Measurements from ENCODE around the gene ALDOA.

The ALDOA gene

GRCh38 chr16:30046588-30046987 lies 19.0 kb upstream of the ALDOA start:
- Histone ChIP-seq H3K4me3 (replicated peaks; ENCODE audit: insufficient read depth, low read length) (no peak overlapping the region), H3K27ac (replicated peaks) (no peak overlapping the region)

GRCh38 chr16:30049871-30050270 lies 15.7 kb upstream of the ALDOA start:
- Histone ChIP-seq H3K27ac (replicated peaks) (no peak overlapping the region), H3K4me3 (replicated peaks; ENCODE audit: insufficient read depth, low read length) (no peak overlapping the region), H3K27me3 (ENCODE audit: insufficient read depth, poor library complexity, severe bottlenecking) (no peaks in the 10 kb centered on the region)
- no peak for TF ChIP-seq CTCF (IDR thresholded peaks at IDR 0.05; ENCODE audit: insufficient read depth, low read length)
- no peak for TF ChIP-seq GABPA (IDR thresholded peaks at IDR 0.05; ENCODE audit: low read depth)
- TF ChIP-seq POLR2AphosphoS5 (IDR thresholded peaks at IDR 0.05; ENCODE audit: low read depth): no peak
- TF ChIP-seq REST (IDR thresholded peaks at IDR 0.05; ENCODE audit: insufficient replicate concordance, low read depth): no peak
- TF ChIP-seq SPI1 (IDR thresholded peaks at IDR 0.05; ENCODE audit: borderline replicate concordance, low read depth): no peak
- no peak for DNase-seq (ENCODE audit: low read depth in 1 of 2, low spot score in 1 of 2)

More at GRCh38 chr16:30046588-30046987, 19.0 kb upstream of the ALDOA start:
- TF ChIP-seq POLR2AphosphoS5 (IDR thresholded peaks at IDR 0.05; ENCODE audit: low read depth) (no peak), SPI1 (IDR thresholded peaks at IDR 0.05; ENCODE audit: borderline replicate concordance, low read depth) (no peak), CTCF (IDR thresholded peaks at IDR 0.05; ENCODE audit: insufficient read depth, low read length) (no peak)
- DNase-seq (ENCODE audit: low read depth in 1 of 2, low spot score in 1 of 2): no peak
- no peaks in the 10 kb centered on the region for H3K27me3 ChIP-seq (ENCODE audit: insufficient read depth, poor library complexity, severe bottlenecking)

GRCh38 chr16:30051518-30051917 lies 14.0 kb upstream of the ALDOA start:
- no peak for DNase-seq (ENCODE audit: low read depth in 1 of 2, low spot score in 1 of 2)
- TF ChIP-seq SPI1 (IDR thresholded peaks at IDR 0.05; ENCODE audit: borderline replicate concordance, low read depth) (no peak), GABPA (IDR thresholded peaks at IDR 0.05; ENCODE audit: low read depth) (no peak), CTCF (IDR thresholded peaks at IDR 0.05; ENCODE audit: insufficient read depth, low read length) (no peak), REST (IDR thresholded peaks at IDR 0.05; ENCODE audit: insufficient replicate concordance, low read depth) (no peak), POLR2AphosphoS5 (IDR thresholded peaks at IDR 0.05; ENCODE audit: low read depth) (no peak)
- Histone ChIP-seq H3K27me3 (ENCODE audit: insufficient read depth, poor library complexity, severe bottlenecking) (no peaks in the 10 kb centered on the region), H3K4me3 (replicated peaks; ENCODE audit: insufficient read depth, low read length) (no peak overlapping the region), H3K27ac (replicated peaks) (no peak overlapping the region)

- TF ChIP-seq POLR2AphosphoS5 (IDR thresholded peaks at IDR 0.05; ENCODE audit: low read depth): peak; percentile 87
- TF ChIP-seq SPI1 (IDR thresholded peaks at IDR 0.05; ENCODE audit: borderline replicate concordance, low read depth): peak; percentile 30; the same call in 1 of the 2 replicates
- no peak for TF ChIP-seq GABPA (IDR thresholded peaks at IDR 0.05; ENCODE audit: low read depth)
- TF ChIP-seq CTCF (IDR thresholded peaks at IDR 0.05; ENCODE audit: insufficient read depth, low read length): no peak
- peak overlapping the region; percentile 82 for H3K4me3 ChIP-seq (replicated peaks; ENCODE audit: insufficient read depth, low read length)
- H3K27ac ChIP-seq (replicated peaks): peak overlapping the region; percentile 88
- DNase-seq (ENCODE audit: low read depth in 1 of 2, low spot score in 1 of 2): peak; percentile 93 to 95
- H3K27me3 ChIP-seq (ENCODE audit: insufficient read depth, poor library complexity, severe bottlenecking): no peaks in the 10 kb centered on the region
These were observed 12.7 kb upstream of the ALDOA start for GRCh38 chr16:30052671-30053372.
